ENCODE results near the gene ALKBH5.

- TF ChIP-seq GATA2 (IDR thresholded peaks at IDR 0.05; ENCODE audit: low read depth, low read length) (no peak), GATA3 (IDR thresholded peaks at IDR 0.05; ENCODE audit: low read depth, low read length) (no peak)
These were observed 10.8 kb downstream of the ALKBH5 start for GRCh38 chr17:18194394-18194793.

Data from SH-SY5Y (cell line).